NOMO-1 treated with DMSO at 0.1 percent for 48 hours (cell line): ENCODE data around the gene HCAR2.
"Not testable (repeated sequence)": the region's sequence is repeated elsewhere in the genome, so short reads cannot be mapped to it uniquely, and the experiment has no call there.

Experiments used
- DNase-seq: peaks from one replicate; lab custom pipeline; 2025; ENCODE audit not compliant: unreplicated experiment; lab: John Stamatoyannopoulos, UW

Gene HCAR2

GRCh38 chr12:122668268-122668667 lies 34.9 kb downstream of the HCAR2 start:
- DNase-seq, result no peak

DNA sequence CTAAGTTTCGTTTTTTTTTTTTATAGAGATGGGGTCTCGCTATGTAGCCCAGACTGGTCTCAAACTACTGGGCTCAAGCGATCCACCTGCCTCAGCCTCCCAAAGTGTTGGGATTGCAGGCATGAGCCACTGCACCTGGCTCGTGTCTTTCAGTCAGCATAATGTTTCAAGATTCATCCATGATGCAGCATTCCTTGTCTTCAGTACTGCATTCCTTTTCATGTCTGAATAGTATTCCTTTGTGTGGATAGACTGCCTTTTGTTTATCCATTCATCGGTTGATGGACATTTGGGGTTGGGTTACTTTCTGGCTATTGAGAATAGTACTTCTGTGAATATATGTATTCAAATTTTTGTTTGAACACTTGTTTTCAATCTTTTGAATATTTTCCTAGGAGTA lies 37.4 kb downstream of the HCAR2 start:
- no peak for DNase-seq

- DNase-seq, result no peak
Measured at GRCh38 chr12:122665349-122665748, 37.8 kb downstream of the HCAR2 start.

DNA sequence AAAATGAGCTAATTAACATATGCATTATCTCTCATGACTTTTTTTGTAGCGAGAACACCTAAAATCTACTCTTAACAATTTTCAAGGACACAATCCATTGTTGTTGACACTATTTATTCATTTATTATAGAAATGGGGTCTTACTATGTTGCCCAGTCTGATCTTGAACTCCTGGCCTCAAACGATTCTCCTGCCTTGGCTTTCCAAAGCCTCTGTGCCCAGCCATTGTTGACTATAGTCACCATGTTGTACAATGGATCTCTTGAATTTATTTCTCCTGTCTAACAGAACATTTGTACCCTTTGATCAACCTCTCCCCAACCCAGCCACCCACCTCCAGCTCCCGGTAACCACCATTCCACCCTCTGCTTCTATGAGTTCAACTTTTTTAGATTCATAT lies 41.2 kb downstream of the HCAR2 start:
- DNase-seq, result no peak

DNA sequence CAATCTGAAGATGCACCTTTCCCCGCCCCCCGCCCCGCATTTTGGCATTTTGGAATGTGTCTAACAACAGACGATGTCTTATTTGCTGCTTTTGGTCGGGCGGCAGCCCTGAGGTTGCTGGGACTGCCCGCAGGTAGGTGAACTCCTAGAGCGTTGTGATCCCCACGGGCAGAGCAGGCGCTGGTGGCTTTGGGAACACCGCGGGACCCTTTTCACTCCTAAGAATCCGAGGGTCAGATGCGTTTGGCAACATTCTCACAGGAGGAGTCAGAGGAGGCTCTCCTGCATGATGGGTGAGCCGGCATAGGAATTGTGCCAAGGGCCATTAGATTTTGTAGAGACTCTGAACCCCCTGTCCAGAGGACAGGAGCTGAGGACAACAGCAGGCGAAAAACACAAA lies 41.9 kb downstream of the HCAR2 start:
- no peak for DNase-seq

GRCh38 chr12:122659579-122659978 lies 43.6 kb downstream of the HCAR2 start:
- DNase-seq, result no peak

GRCh38 chr12:122656298-122656697 lies 46.9 kb downstream of the HCAR2 start:
- DNase-seq, result no peak

DNA sequence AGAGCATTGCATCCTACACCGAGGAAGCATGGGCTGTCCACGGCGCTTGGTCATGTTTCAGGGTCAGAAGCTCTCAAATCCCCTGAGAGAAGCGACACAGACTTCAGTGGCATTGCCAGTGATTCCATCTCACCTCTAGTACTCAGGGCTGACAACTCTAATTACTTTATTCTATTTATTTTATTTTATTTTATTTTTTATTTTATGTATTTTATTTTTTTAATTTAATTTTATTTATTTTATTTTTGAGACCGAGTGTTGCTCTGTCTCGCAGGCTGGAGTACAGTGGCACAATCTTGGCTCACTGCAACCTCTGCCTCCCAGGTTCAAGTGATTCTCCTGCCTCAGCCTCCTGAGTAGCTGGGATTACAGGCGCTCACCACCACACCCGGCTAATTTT lies 49.9 kb downstream of the HCAR2 start:
- not testable (repeated sequence) for DNase-seq

DNA sequence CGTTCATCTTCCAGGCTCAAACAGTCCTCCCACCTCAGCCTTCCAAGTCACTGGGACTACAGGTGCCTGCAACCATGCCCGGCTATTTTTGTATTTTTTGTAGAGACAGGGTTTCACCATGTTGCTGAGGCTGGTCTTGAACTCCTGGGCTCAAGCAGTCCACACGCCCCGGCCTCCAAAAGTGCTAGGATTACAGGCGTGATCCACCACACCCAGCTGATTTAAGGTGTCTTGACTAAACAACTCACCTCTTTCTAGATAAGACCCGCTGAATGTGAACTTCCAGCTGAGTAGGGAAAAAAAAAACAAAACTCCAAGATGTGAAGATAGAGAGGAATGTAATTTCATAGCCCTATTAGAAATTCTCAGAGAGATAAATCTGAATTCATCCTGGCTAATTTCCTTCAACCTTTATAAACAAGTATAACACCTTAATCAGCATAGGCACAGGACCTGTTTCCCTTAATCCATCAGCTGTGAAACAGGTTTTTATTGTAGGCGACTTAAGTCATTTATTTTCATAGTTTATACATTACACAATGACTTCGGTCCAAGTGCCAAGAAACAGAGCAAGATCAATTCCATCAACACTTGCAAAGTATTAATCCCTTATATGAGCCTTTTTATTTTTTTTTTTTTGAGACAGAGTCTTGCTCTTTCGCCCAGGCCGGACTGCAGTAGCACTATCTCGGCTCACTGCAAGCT lies 51.5 kb downstream of the HCAR2 start:
- DNase-seq, result no peak
